ENCODE results near the gene EVC.

GRCh38 chr4:5789141-5789540, 78.1 kb downstream of the EVC start:
- no peak for TF ChIP-seq FOXA1 (IDR thresholded peaks at IDR 0.05)
- no peak for TF ChIP-seq SP1 (IDR thresholded peaks at IDR 0.05)
- no peak for TF ChIP-seq FOXK2 (IDR thresholded peaks at IDR 0.05)
